GM19372 (cell line): Measurements from ENCODE around the gene GCNA.
"Not testable (repeated sequence)": the region's sequence is repeated elsewhere in the genome, so short reads cannot be mapped to it uniquely, and the experiment has no call there.

Experiments used
- ATAC-seq: cut with Tn5 transposase; IDR thresholded peaks from one replicate; pipeline ENCODE4 v1.9.1; 2021; ENCODE audit warnings: mild to moderate bottlenecking, low read depth, moderate library complexity; ENCODE audit not compliant: unreplicated experiment

GCNA gene

GRCh38 chrX:71636438-71637252 is 58.4 kb downstream of the GCNA start:
- no peak for ATAC-seq

- no peak for ATAC-seq
These were observed 59.0 kb downstream of the GCNA start for GRCh38 chrX:71637253-71637618.

GRCh38 chrX:71637848-71638247 is 59.6 kb downstream of the GCNA start:
- no peak for ATAC-seq

- ATAC-seq, result no peak
These were observed 60.2 kb downstream of the GCNA start for GRCh38 chrX:71638409-71638808.

GRCh38 chrX:71640002-71640401 is 61.8 kb downstream of the GCNA start:
- no peak for ATAC-seq

GRCh38 chrX:71644406-71644805 is 66.2 kb downstream of the GCNA start:
- not testable (repeated sequence) for ATAC-seq

- peak; percentile 85 for ATAC-seq
These were observed 72.2 kb downstream of the GCNA start for GRCh38 chrX:71650333-71650969.

- ATAC-seq, result no peak
These were observed 74.2 kb downstream of the GCNA start for GRCh38 chrX:71652405-71652804.

- no peak for ATAC-seq
These were observed 75.1 kb downstream of the GCNA start for GRCh38 chrX:71653344-71653743.

GRCh38 chrX:71657267-71657666 is 79.0 kb downstream of the GCNA start:
- no peak for ATAC-seq

GRCh38 chrX:71659342-71659741 is 81.1 kb downstream of the GCNA start:
- no peak for ATAC-seq

- ATAC-seq, result no peak
These were observed 81.7 kb downstream of the GCNA start for GRCh38 chrX:71659959-71660358.

- ATAC-seq, result no peak
These were observed 82.6 kb downstream of the GCNA start for GRCh38 chrX:71660562-71661416.

- no peak for ATAC-seq
These were observed 83.7 kb downstream of the GCNA start for GRCh38 chrX:71661919-71662318.

GRCh38 chrX:71662654-71663053 is 84.4 kb downstream of the GCNA start:
- not testable (repeated sequence) for ATAC-seq
